Adipocyte (in vitro differentiated cells): Measurements from ENCODE around the gene CCDC24.

Source experiments
- DNase-seq: peaks from one replicate; pipeline ENCODE4 v3.0.0-alpha.2; 2015; ENCODE audit warnings: low read depth
- H3K27me3 ChIP-seq: replicated peaks from 2 replicates; pipeline ENCODE4 v1.7.0; 2013; ENCODE audit warnings: mild to moderate bottlenecking, low read length, moderate library complexity; ENCODE audit not compliant: control insufficient read depth, insufficient read depth
- H3K36me3 ChIP-seq: 2 replicates; pipeline ENCODE4 v1.7.0; 2013; ENCODE audit warnings: low read length, mild to moderate bottlenecking, moderate library complexity; ENCODE audit not compliant: control insufficient read depth, insufficient read depth, severe bottlenecking
- H3K4me1 ChIP-seq: 2 replicates; pipeline ENCODE4 v1.7.0; 2013; ENCODE audit warnings: mild to moderate bottlenecking, low read length, moderate library complexity; ENCODE audit not compliant: control insufficient read depth, insufficient read depth
- H3K4me3 ChIP-seq: 2 replicates; pipeline ENCODE4 v1.7.0; 2013; ENCODE audit warnings: mild to moderate bottlenecking, low read length, moderate library complexity
- H3K9ac ChIP-seq: 2 replicates; pipeline ENCODE4 v1.7.0; 2013; ENCODE audit warnings: mild to moderate bottlenecking, low read length, moderate library complexity
- H3K9me3 ChIP-seq: 2 replicates; pipeline ENCODE4 v1.7.0; 2013; ENCODE audit warnings: mild to moderate bottlenecking, low read length, moderate library complexity; ENCODE audit not compliant: control insufficient read depth

The CCDC24 gene

DNA sequence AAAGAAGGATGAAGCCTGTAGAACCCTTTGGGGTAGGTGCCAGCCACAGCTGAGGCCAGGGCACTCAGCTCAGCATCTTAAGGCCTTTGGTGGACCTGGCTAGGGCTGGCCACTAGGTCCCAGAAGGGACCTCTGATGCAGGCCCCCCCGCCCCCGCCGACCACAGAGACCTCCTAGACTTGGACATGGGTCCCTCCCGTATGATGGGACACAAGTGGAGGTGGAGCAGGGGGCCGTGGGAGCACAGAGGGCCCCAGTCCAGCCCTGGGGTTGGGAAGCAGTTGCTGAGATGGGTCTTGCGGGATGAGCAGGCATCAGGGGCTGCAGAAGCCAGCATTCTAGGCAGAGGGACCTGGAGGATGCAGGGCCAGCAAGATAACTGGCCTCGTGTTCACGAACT lies 9.2 kb upstream of the CCDC24 start:
- Histone ChIP-seq H3K9ac (no peak overlapping the region), H3K4me1 (peaks cover 19% of the 10 kb centered on the region), H3K4me3 (no peak overlapping the region), H3K36me3 (peaks cover 21% of the 10 kb centered on the region), H3K9me3 (no peaks in the 10 kb centered on the region), H3K27me3 (no peaks in the 10 kb centered on the region)
- no peak for DNase-seq

DNA sequence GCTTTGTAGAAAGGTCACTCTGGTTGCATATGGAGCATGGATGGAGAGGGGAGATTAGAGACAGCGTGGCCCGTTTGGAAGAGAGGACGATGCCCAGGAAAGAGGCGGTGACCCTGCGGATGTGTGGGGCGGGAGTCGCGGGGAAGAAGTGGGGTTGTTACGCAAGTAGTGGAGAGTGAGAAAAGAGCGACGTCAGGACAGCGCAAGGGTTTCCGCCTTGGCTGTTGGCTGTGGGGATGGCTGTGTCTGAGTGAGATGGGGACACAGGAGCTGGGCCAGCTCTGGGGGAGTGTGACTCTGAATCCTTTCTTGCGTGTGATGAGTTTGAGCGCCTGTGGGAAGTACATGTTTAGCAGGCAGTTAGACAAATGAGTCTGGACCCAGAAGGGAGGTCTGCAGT lies 8.6 kb upstream of the CCDC24 start:
- Histone ChIP-seq H3K4me1 (peaks cover 19% of the 10 kb centered on the region), H3K4me3 (no peak overlapping the region), H3K36me3 (peaks cover 15% of the 10 kb centered on the region), H3K9me3 (no peaks in the 10 kb centered on the region), H3K9ac (no peak overlapping the region), H3K27me3 (no peaks in the 10 kb centered on the region)
- DNase-seq: no peak

GRCh38 chr1:43983253-43983899 lies 8.0 kb upstream of the CCDC24 start:
- no peaks in the 10 kb centered on the region for H3K9me3 ChIP-seq
- H3K27me3 ChIP-seq: no peaks in the 10 kb centered on the region
- DNase-seq: no peak
- peaks cover 15% of the 10 kb centered on the region for H3K36me3 ChIP-seq
- H3K4me3 ChIP-seq: no peak overlapping the region
- H3K4me1 ChIP-seq: peaks cover 17% of the 10 kb centered on the region
- no peak overlapping the region for H3K9ac ChIP-seq

DNA sequence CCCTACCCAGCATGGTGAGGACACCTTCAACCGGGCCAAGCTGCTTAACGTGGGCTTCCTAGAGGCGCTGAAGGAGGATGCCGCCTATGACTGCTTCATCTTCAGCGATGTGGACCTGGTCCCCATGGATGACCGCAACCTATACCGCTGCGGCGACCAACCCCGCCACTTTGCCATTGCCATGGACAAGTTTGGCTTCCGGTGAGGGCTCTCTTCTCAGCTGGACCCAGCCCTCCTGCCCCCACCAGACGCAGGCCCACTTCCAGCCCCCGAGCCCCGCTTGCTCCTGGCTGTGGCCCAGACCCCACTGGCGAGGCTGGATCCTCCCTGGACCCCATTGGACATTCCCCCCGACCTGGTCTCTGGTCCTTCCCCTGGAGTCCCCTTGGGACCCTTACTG lies 6.5 kb upstream of the CCDC24 start:
- Histone ChIP-seq H3K9me3 (no peaks in the 10 kb centered on the region), H3K9ac (no peak overlapping the region), H3K4me1 (peaks cover 11% of the 10 kb centered on the region), H3K27me3 (no peaks in the 10 kb centered on the region), H3K36me3 (peaks cover 15% of the 10 kb centered on the region), H3K4me3 (no peak overlapping the region)
- DNase-seq: no peak

DNA sequence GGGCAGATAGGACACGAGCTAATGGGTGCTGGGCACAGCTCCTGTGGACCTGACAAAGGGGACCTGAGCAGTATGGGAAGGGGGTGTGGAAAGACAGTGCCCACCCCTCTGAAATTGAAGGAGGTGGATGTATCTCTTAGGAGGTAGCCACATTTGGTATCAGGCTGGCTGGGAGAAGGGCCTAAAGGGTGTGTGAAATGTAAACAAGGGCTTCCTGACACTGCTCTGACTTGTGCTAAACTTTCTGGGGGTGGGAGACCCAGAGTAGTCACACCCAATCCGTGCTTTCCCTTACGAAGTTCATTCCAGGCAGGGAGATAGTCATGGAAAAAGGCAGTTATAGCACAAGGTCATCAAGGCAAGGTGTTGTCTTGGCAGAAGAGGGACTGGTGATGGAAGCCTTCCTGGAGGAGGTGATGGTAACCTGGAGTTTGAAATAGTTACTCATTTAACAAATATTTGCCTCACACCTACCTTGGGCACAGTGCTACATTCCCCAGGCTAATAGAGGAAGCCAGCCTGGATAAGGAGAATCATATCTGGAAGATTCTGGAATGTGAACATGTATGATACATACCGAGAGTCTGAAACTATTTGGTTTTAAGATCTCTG lies 5.3 kb upstream of the CCDC24 start:
- H3K27me3 ChIP-seq: no peaks in the 10 kb centered on the region
- no peak for DNase-seq
- H3K9ac ChIP-seq: no peak overlapping the region
- no peak overlapping the region for H3K4me3 ChIP-seq
- no peaks in the 10 kb centered on the region for H3K9me3 ChIP-seq
- H3K4me1 ChIP-seq: peaks cover 5% of the 10 kb centered on the region
- peaks cover 15% of the 10 kb centered on the region for H3K36me3 ChIP-seq

- no peak overlapping the region for H3K4me3 ChIP-seq
- H3K27me3 ChIP-seq: no peaks in the 10 kb centered on the region
- peaks cover 7% of the 10 kb centered on the region for H3K4me1 ChIP-seq
- H3K36me3 ChIP-seq: peaks cover 15% of the 10 kb centered on the region
- no peak overlapping the region for H3K9ac ChIP-seq
- H3K9me3 ChIP-seq: no peaks in the 10 kb centered on the region
- no peak for DNase-seq
Observed at GRCh38 chr1:43986712-43987111, 4.7 kb upstream of the CCDC24 start.

- Histone ChIP-seq H3K36me3 (peaks cover 15% of the 10 kb centered on the region), H3K27me3 (no peaks in the 10 kb centered on the region), H3K4me3 (no peak overlapping the region), H3K4me1 (peaks cover 7% of the 10 kb centered on the region), H3K9ac (no peak overlapping the region), H3K9me3 (no peaks in the 10 kb centered on the region)
- no peak for DNase-seq
Observed at GRCh38 chr1:43987159-43987902, 4.1 kb upstream of the CCDC24 start.

DNA sequence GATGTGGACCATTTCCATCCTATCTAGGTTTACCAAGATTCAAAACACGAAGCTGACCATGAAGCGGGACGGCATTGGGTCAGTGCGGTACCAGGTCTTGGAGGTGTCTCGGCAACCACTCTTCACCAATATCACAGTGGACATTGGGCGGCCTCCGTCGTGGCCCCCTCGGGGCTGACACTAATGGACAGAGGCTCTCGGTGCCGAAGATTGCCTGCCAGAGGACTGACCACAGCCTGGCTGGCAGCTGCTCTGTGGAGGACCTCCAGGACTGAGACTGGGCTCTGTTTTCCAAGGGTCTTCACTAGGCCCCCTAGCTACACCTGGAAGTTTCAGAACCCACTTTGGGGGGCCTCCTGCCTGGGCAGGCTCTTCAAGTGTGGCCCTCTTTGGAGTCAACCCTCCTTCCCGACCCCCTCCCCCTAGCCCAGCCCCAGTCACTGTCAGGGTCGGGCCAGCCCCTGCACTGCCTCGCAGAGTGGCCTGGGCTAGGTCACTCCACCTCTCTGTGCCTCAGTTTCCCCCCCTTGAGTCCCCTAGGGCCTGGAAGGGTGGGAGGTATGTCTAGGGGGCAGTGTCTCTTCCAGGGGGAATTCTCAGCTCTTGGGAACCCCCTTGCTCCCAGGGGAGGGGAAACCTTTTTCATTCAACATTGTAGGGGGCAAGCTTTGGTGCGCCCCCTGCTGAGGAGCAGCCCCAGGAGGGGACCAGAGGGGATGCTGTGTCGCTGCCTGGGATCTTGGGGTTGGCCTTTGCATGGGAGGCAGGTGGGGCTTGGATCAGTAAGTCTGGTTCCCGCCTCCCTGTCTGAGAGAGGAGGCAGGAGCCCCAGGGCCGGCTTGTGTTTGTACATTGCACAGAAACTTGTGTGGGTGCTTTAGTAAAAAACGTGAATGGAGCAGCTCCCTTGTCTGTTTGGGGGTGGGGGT lies 864 bp upstream of the CCDC24 start:
- peak overlapping the region; percentile 88 for H3K9ac ChIP-seq
- no peaks in the 10 kb centered on the region for H3K9me3 ChIP-seq
- DNase-seq: no peak
- no peaks in the 10 kb centered on the region for H3K27me3 ChIP-seq
- peak overlapping the region; percentile 87 for H3K4me3 ChIP-seq
- peaks cover 7% of the 10 kb centered on the region for H3K36me3 ChIP-seq
- peaks cover 7% of the 10 kb centered on the region for H3K4me1 ChIP-seq

- peaks cover 7% of the 10 kb centered on the region for H3K4me1 ChIP-seq
- no peaks in the 10 kb centered on the region for H3K9me3 ChIP-seq
- H3K4me3 ChIP-seq: peak overlapping the region; percentile 87
- no peak for DNase-seq
- H3K36me3 ChIP-seq: peaks cover under 1% of the 10 kb centered on the region
- peak overlapping the region; percentile 88 for H3K9ac ChIP-seq
- no peaks in the 10 kb centered on the region for H3K27me3 ChIP-seq
Observed at GRCh38 chr1:43991200-43991475, 261 bp upstream of the CCDC24 start.

DNA sequence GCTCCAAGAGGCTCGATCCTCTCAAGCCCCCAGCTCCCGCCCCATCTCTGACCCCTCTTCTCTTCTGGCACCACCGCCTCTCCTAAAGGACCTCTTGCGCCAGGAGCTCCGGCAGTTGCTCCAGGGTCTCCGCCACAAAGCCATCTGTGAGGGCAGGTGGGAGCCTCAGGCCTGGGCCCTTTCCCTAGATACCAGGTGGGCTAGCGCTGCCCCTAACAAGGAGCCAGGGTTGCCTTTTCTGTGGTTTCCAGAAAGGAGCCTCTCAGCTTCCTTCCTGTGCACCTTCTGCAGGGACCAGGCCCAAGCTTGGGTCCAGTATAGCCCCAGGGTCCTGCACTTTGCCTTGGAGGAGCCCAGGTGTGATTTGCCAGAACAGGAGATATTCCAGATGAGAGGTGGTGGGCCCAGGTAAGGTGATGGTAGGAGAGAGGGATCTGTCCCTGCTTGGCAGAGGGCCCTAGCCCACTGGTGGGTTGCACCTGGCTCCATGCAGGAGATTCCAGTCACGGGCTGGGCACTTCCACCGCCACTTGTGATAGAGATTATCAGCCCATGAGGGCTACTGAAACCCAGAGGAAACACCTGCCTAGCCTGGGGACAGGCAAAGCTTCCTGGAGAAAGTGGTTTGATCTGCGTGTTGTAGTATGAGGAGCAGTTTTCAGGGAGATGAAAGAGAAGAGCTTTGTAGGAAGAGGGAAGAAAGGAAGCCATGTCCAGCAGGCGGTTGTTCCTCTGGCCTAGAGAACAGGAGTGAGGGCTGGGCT lies 1.0 kb downstream of the CCDC24 start:
- Histone ChIP-seq H3K4me3 (peak overlapping the region; percentile 87), H3K9ac (peak overlapping the region; percentile 88), H3K27me3 (no peaks in the 10 kb centered on the region), H3K9me3 (no peaks in the 10 kb centered on the region), H3K4me1 (peaks cover 7% of the 10 kb centered on the region), H3K36me3 (no peaks in the 10 kb centered on the region)
- DNase-seq: no peak
